ENCODE data around the gene EIF2B4.

DNA sequence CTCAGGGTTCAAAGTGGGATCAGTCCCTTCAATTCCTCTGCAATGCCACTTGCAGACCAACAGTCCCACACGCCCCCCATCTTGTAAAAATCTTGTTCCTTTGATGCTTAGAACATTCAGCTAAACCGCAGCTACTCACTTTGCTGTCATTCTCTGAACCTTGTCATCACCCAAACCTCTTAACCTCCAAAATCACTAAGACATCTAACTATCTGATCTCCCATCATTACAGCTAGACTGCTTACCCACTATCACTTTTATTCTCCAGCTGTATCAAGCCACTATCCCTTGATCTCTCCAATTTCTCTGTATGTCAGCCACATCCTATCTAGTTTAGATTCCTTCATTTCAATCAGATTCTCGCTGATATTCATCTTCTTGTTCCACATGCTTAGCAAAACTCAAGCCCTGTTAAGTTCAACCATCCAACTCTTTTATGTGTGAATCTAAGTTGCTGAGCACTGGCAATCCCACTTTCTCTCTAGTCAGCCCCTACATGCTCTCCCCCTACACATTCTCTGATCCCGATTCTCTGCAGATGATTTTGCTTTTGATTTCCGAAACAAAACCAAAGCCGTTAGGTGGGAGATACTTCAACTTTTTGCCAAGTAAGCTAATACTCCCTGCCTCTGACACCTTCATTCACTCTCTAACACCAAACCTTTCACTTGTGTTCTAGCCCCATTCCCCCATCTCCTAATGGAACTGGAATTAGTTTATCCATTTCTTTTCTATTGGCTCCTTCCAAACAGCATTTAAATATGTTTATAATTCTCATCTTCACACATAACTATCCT lies 18.1 kb downstream of the EIF2B4 start:
- TF ChIP-seq, protein P1, sequence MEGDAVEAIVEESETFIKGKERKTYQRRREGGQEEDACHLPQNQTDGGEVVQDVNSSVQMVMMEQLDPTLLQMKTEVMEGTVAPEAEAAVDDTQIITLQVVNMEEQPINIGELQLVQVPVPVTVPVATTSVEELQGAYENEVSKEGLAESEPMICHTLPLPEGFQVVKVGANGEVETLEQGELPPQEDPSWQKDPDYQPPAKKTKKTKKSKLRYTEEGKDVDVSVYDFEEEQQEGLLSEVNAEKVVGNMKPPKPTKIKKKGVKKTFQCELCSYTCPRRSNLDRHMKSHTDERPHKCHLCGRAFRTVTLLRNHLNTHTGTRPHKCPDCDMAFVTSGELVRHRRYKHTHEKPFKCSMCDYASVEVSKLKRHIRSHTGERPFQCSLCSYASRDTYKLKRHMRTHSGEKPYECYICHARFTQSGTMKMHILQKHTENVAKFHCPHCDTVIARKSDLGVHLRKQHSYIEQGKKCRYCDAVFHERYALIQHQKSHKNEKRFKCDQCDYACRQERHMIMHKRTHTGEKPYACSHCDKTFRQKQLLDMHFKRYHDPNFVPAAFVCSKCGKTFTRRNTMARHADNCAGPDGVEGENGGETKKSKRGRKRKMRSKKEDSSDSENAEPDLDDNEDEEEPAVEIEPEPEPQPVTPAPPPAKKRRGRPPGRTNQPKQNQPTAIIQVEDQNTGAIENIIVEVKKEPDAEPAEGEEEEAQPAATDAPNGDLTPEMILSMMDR (conservative IDR thresholded peaks at IDR 0.05; ENCODE audit: low read depth, low read length): no peak
- TF ChIP-seq EZH2 (IDR thresholded peaks at IDR 0.05; ENCODE audit: borderline replicate concordance, low read depth, low read length, poor library complexity, severe bottlenecking): no peak

Measured in A673 (cell line).